Mesendoderm (in vitro differentiated cells): ENCODE data around the gene GARRE1.
A peak's percentile ranks its signal among the peaks of the same experiment; 100 is the strongest.

ENCODE experiments used
- DNase-seq: peaks from one replicate; pipeline ENCODE4 v3.0.0; 2013
- H2AK5ac ChIP-seq: 2 replicates; pipeline ENCODE4 v1.6.1; 2013; ENCODE audit warnings: low read length, inconsistent platforms
- H2BK120ac ChIP-seq: 2 replicates; pipeline ENCODE4 v1.6.1; 2013; ENCODE audit warnings: low read depth, mild to moderate bottlenecking, low read length, moderate library complexity, mixed read lengths
- H2BK15ac ChIP-seq: replicated peaks from 2 replicates; pipeline ENCODE4 v1.6.1; 2013; ENCODE audit warnings: low read depth, mild to moderate bottlenecking, moderate library complexity
- H2BK5ac ChIP-seq: 2 replicates; pipeline ENCODE4 v1.6.1; 2013; ENCODE audit warnings: low read length, inconsistent platforms
- H3K18ac ChIP-seq: 2 replicates; pipeline ENCODE4 v1.6.1; 2013; ENCODE audit warnings: mild to moderate bottlenecking, low read length, mixed read lengths
- H3K23ac ChIP-seq: one replicate; pipeline ENCODE4 v1.6.1; 2013; ENCODE audit warnings: low read length
- H3K27ac ChIP-seq: 2 replicates; pipeline ENCODE4 v1.5.1; 2013; ENCODE audit warnings: low read depth, mild to moderate bottlenecking, inconsistent platforms, low read length, moderate library complexity
- H3K27me3 ChIP-seq: 2 replicates; pipeline ENCODE4 v1.6.1; 2013; ENCODE audit warnings: low read length, control low read depth, mild to moderate bottlenecking, inconsistent platforms; ENCODE audit not compliant: insufficient read depth, poor library complexity
- H3K36me3 ChIP-seq: 2 replicates; pipeline ENCODE4 v1.6.1; 2013; ENCODE audit warnings: low read length, inconsistent platforms; ENCODE audit not compliant: control insufficient read depth, insufficient read depth
- H3K4ac ChIP-seq: one replicate; pipeline ENCODE4 v1.6.1; 2013; ENCODE audit warnings: low read depth, mild to moderate bottlenecking, low read length, moderate library complexity
- H3K4me1 ChIP-seq: 2 replicates; pipeline ENCODE4 v1.6.1; 2013; ENCODE audit warnings: low read depth, low read length, inconsistent platforms; ENCODE audit not compliant: control insufficient read depth
- H3K4me2 ChIP-seq: 2 replicates; pipeline ENCODE4 v1.6.1; 2013; ENCODE audit warnings: low read length
- H3K4me3 ChIP-seq: 2 replicates; pipeline ENCODE4 v1.5.1; 2013; ENCODE audit warnings: mild to moderate bottlenecking, low read length
- H3K56ac ChIP-seq: one replicate; pipeline ENCODE4 v1.6.1; 2013; ENCODE audit warnings: low read length
- H3K79me1 ChIP-seq: 2 replicates; pipeline ENCODE4 v1.6.1; 2013; ENCODE audit warnings: low read length, inconsistent platforms
- H3K79me2 ChIP-seq: 2 replicates; pipeline ENCODE4 v1.6.1; 2013; ENCODE audit warnings: mild to moderate bottlenecking, low read length; ENCODE audit not compliant: control insufficient read depth, insufficient read depth
- H3K9ac ChIP-seq: 2 replicates; pipeline ENCODE4 v1.6.1; 2013; ENCODE audit warnings: low read length, inconsistent platforms
- H4K5ac ChIP-seq: one replicate; pipeline ENCODE4 v1.6.1; 2013; ENCODE audit warnings: low read length
- H4K8ac ChIP-seq: one replicate; pipeline ENCODE4 v1.6.1; 2013; ENCODE audit warnings: low read depth, mild to moderate bottlenecking, control low read depth, low read length, moderate library complexity
- WGBS: extraction: QIAGEN DNeasy Blood & Tissue Kit; methylation state at CpG from one replicate; pipeline ENCODE4 v1.1.7; 2013; ENCODE audit warnings: low lambda C conversion rate, missing lambda C conversion rate; ENCODE audit not compliant: insufficient coverage; ENCODE audit errors: extremely low coverage; 5-methylcytosine and 5-hydroxymethylcytosine counted together

GARRE1 gene

DNA sequence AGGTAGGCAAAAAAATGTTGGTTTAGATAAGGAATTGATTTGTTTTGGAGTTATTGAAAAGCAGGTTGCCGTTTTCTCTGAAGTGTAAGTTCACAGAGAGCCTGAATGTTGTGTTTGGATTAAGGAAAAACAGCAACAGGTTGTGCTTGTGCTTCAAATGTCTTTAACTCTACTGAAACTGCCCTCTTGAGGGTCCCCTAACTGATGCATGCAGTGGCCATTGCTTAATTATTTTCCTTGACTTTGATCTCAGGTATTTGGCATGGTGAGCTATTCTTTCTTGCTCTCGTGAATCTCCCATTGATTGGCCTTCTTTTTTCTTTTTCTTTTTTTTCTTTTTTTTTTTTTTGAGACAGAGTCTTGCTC is 3.2 kb downstream of the GARRE1 start:
- H3K4me1 ChIP-seq: peaks cover 11% of the 10 kb centered on the region
- no peak overlapping the region for H3K4me3 ChIP-seq
- peaks cover 11% of the 10 kb centered on the region for H3K79me2 ChIP-seq
- no peaks in the 10 kb centered on the region for H3K36me3 ChIP-seq
- no peak overlapping the region for H2BK5ac ChIP-seq
- no peak overlapping the region for H3K56ac ChIP-seq
- no peak overlapping the region for H3K27ac ChIP-seq
- no peak overlapping the region for H3K18ac ChIP-seq
- no peak overlapping the region for H3K4ac ChIP-seq
- H2AK5ac ChIP-seq: no peak overlapping the region
- no peak for DNase-seq
- H3K27me3 ChIP-seq: no peaks in the 10 kb centered on the region
- H2BK15ac ChIP-seq: no peak overlapping the region
- WGBS: 100% methylated on average over 1 of the region's 2 CpGs
- H4K8ac ChIP-seq: no peak overlapping the region
- no peak overlapping the region for H4K5ac ChIP-seq
- H3K9ac ChIP-seq: no peak overlapping the region
- H3K79me1 ChIP-seq: peaks cover 5% of the 10 kb centered on the region
- H3K4me2 ChIP-seq: no peak overlapping the region
- H2BK120ac ChIP-seq: no peak overlapping the region
- no peak overlapping the region for H3K23ac ChIP-seq

DNA sequence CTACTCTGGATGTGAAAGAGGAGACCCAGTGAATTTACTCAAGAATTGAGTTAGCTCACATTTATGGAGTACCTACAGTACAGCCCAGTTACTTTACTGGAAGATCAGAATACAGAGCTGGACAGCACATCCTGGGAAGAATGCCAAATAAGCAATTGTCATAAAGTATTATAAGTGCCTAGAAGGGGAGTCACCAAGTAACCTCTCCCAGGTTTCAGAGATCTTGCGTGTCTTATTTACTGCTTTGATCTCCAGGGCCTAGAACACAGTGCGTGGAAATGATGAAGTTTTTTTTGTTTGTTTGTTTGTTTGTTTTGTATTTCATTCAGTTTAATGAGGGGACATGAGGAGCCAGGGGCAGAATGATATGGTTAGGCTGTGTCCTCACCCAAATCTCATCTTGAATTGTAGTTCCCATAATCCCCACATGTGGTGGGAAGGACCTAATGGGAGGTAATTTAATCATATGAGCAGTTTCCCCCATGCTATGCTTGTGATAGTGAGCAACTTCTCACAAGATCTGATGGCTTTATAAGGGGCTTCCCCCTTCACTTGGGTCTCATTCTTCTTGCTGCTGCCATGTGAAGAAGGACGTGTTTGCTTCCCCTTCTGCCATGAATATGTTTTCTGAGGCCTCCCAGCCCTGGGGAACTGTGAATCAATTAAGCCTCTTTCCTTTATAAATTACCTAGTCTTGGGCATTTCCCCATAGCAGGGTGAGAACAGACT is 5.2 kb downstream of the GARRE1 start:
- Histone ChIP-seq H2AK5ac (no peak overlapping the region), H2BK120ac (no peak overlapping the region), H3K18ac (no peak overlapping the region), H3K79me1 (peaks cover 11% of the 10 kb centered on the region), H2BK15ac (no peak overlapping the region), H3K36me3 (no peaks in the 10 kb centered on the region), H4K5ac (no peak overlapping the region), H3K4me1 (peaks cover 11% of the 10 kb centered on the region), H3K4me3 (no peak overlapping the region), H3K27me3 (no peaks in the 10 kb centered on the region), H3K9ac (no peak overlapping the region), H4K8ac (no peak overlapping the region), H3K56ac (no peak overlapping the region), H3K4ac (no peak overlapping the region), H2BK5ac (no peak overlapping the region), H3K23ac (no peak overlapping the region), H3K79me2 (peaks cover 14% of the 10 kb centered on the region), H3K27ac (no peak overlapping the region), H3K4me2 (no peak overlapping the region)
- no CpG with 5 or more reads among the region's 3 CpGs for whole genome bisulfite sequencing
- no peak for DNase-seq

DNA sequence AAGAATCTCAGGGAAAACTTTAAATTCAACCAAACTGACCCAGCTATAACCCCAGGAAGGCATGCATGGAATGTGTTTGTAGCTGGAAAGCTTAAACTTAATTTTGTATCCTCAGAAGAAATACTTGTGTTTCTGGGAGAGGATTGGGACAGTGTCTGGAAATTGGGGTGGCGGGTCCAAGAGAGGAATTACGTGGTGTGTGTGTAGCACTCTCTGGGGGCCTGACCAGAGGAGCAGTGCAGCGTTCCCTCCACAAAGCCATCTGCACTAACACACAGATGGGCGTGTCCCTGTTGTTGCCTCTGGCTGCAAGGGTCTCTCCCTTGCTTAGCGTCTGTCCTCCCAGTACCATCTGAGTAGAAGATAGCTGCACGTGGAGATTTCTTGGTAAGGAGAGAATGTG is 6.4 kb downstream of the GARRE1 start:
- no peak overlapping the region for H2BK15ac ChIP-seq
- no peak overlapping the region for H3K4ac ChIP-seq
- no peak overlapping the region for H3K18ac ChIP-seq
- no peak overlapping the region for H2AK5ac ChIP-seq
- H3K27ac ChIP-seq: no peak overlapping the region
- peaks cover 14% of the 10 kb centered on the region for H3K79me2 ChIP-seq
- no peak overlapping the region for H4K8ac ChIP-seq
- no CpG with 5 or more reads among the region's 6 CpGs for WGBS
- H3K23ac ChIP-seq: no peak overlapping the region
- no peak overlapping the region for H2BK120ac ChIP-seq
- no peak overlapping the region for H3K4me3 ChIP-seq
- DNase-seq: peak; percentile 62
- no peak overlapping the region for H3K4me2 ChIP-seq
- peaks cover 12% of the 10 kb centered on the region for H3K79me1 ChIP-seq
- no peak overlapping the region for H4K5ac ChIP-seq
- peak overlapping the region; percentile 6 for H3K56ac ChIP-seq
- no peaks in the 10 kb centered on the region for H3K27me3 ChIP-seq
- peak overlapping the region; percentile 1 for H3K9ac ChIP-seq
- H3K36me3 ChIP-seq: no peaks in the 10 kb centered on the region
- peaks cover 11% of the 10 kb centered on the region for H3K4me1 ChIP-seq
- no peak overlapping the region for H2BK5ac ChIP-seq

DNA sequence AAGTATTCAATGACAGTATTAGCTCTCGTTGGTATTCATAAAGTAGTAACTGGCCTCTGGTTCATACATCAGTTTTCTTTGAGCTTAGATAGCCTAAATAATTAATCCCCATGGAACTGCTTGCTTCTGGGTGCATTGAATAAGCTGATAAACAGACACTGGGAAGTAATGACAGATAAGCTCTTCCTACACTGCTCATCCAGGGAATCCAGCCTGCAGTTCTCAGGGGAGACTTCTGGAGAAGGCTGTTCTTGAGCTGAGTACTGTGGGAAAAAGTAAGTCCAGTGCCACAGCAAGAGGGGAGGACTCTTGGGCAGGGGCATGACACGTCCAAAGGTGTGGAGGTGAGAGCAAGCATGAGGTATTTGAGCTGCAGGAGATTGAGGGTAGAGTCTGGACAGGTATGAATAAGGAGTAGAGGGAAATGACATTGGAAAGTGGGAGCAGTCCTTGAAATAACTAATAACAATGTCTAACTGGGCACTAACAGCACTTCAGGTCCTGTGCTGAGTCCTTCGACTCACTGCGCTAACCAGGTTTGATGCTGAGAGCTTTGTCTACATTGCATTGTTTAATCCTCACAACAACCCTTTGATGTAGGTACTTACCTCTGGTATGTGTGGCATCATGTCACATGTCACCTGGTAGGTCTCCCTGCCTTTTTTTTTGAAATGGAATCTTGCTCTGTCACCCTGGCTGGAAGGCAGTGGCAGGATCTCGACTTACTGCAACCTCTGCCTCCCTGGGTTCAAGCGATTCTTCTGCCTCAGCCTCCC is 7.2 kb downstream of the GARRE1 start:
- Histone ChIP-seq H3K9ac (peak overlapping the region; percentile 13), H3K4ac (no peak overlapping the region), H4K5ac (no peak overlapping the region), H3K18ac (no peak overlapping the region), H2BK5ac (no peak overlapping the region), H3K79me1 (peaks cover 13% of the 10 kb centered on the region), H2BK15ac (no peak overlapping the region), H3K4me1 (peaks cover 11% of the 10 kb centered on the region), H3K79me2 (peaks cover 14% of the 10 kb centered on the region), H2BK120ac (no peak overlapping the region), H3K27ac (no peak overlapping the region), H3K23ac (no peak overlapping the region), H4K8ac (no peak overlapping the region), H3K36me3 (no peaks in the 10 kb centered on the region), H3K56ac (no peak overlapping the region), H3K27me3 (no peaks in the 10 kb centered on the region), H2AK5ac (no peak overlapping the region), H3K4me3 (no peak overlapping the region), H3K4me2 (no peak overlapping the region)
- no CpG with 5 or more reads among the region's 6 CpGs for WGBS
- peak; percentile 81 for DNase-seq

DNA sequence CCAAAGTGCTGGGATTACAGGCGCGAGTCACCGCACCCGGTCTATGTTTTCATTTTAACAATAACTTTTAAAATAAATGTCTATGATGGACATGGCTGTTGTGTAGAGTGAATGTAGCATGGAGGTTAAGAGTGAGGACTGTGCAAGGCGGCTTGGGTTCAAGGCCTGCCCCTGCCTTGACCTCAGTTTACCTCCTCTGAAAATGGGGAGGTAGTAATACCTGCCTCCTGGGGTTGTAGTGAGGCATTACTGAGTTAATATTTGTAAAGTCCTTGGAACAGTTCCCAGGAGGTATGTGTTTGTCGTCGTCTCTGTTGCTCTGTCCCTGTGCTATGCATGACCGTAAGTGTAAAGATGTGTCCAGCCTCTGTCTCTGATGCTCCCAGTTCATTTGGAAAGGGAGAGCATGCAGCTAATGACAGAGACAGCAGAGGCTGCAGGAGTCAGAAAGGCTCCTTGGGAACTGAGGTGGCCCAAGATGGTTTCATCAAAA is 9.4 kb downstream of the GARRE1 start:
- H3K79me2 ChIP-seq: peaks cover 12% of the 10 kb centered on the region
- H3K4me1 ChIP-seq: peaks cover 11% of the 10 kb centered on the region
- no peak overlapping the region for H4K8ac ChIP-seq
- peaks cover 15% of the 10 kb centered on the region for H3K79me1 ChIP-seq
- H3K27ac ChIP-seq: no peak overlapping the region
- WGBS: no CpG with 5 or more reads among the region's 8 CpGs
- H3K4ac ChIP-seq: no peak overlapping the region
- H2BK15ac ChIP-seq: no peak overlapping the region
- H3K18ac ChIP-seq: no peak overlapping the region
- H3K27me3 ChIP-seq: no peaks in the 10 kb centered on the region
- no peak overlapping the region for H2BK5ac ChIP-seq
- H3K4me2 ChIP-seq: no peak overlapping the region
- H3K9ac ChIP-seq: no peak overlapping the region
- no peak overlapping the region for H3K4me3 ChIP-seq
- H2BK120ac ChIP-seq: no peak overlapping the region
- H4K5ac ChIP-seq: no peak overlapping the region
- H2AK5ac ChIP-seq: no peak overlapping the region
- H3K23ac ChIP-seq: no peak overlapping the region
- no peak overlapping the region for H3K56ac ChIP-seq
- no peaks in the 10 kb centered on the region for H3K36me3 ChIP-seq
- DNase-seq: no peak
